ENCODE results near the gene MUS81. TPM values are rescaled to one million over a fixed set of nuclear protein-coding genes. Genes with fewer than 3 reads are reported as not detected.
"Not testable (repeated sequence)": the region's sequence is repeated elsewhere in the genome, so short reads cannot be mapped to it uniquely, and the experiment has no call there.

The MUS81 gene
- total RNA-seq, 1 donor from 2014 or later: 38.0 TPM

- no peak for DNase-seq (ENCODE audit: low spot score)
Measured at GRCh38 chr11:65847746-65848145, 12.5 kb upstream of the MUS81 start.

- not testable (repeated sequence) for DNase-seq (ENCODE audit: low spot score)
Measured at GRCh38 chr11:65848693-65849092, 11.5 kb upstream of the MUS81 start.

GRCh38 chr11:65849366-65849765, 10.9 kb upstream of the MUS81 start:
- DNase-seq (ENCODE audit: low spot score): peak; percentile 49

- peak; percentile 83 for DNase-seq (ENCODE audit: low spot score)
Measured at GRCh38 chr11:65849771-65850216, 10.4 kb upstream of the MUS81 start.

GRCh38 chr11:65850217-65851082, 9.8 kb upstream of the MUS81 start:
- DNase-seq (ENCODE audit: low spot score): peak; percentile 83

GRCh38 chr11:65851083-65851579, 9.1 kb upstream of the MUS81 start:
- DNase-seq (ENCODE audit: low spot score): peak; percentile 86

- peak; percentile 73 for DNase-seq (ENCODE audit: low spot score)
Measured at GRCh38 chr11:65851811-65852507, 8.3 kb upstream of the MUS81 start.

GRCh38 chr11:65852508-65853245, 7.6 kb upstream of the MUS81 start:
- peak; percentile 90 for DNase-seq (ENCODE audit: low spot score)

- DNase-seq (ENCODE audit: low spot score): peak; percentile 30
Measured at GRCh38 chr11:65853246-65853979, 6.8 kb upstream of the MUS81 start.

- DNase-seq (ENCODE audit: low spot score): peak; percentile 84
Measured at GRCh38 chr11:65854161-65854592, 6.1 kb upstream of the MUS81 start.

GRCh38 chr11:65854852-65855837, 5.1 kb upstream of the MUS81 start:
- DNase-seq (ENCODE audit: low spot score): peak; percentile 84

GRCh38 chr11:65855927-65856363, 4.3 kb upstream of the MUS81 start:
- peak; percentile 64 for DNase-seq (ENCODE audit: low spot score)

- DNase-seq (ENCODE audit: low spot score): peak; percentile 96
Measured at GRCh38 chr11:65856689-65857499, 3.3 kb upstream of the MUS81 start.

GRCh38 chr11:65857500-65857852, 2.8 kb upstream of the MUS81 start:
- no peak for DNase-seq (ENCODE audit: low spot score)

- peak; percentile 100 for DNase-seq (ENCODE audit: low spot score)
Measured at GRCh38 chr11:65857853-65858680, 2.2 kb upstream of the MUS81 start, which contains the start of gene CFL1. Gene CFL1, minus strand, starts transcription at chr11:65858180. Its CDS starts 81 bp downstream, at chr11:65858099.

- DNase-seq (ENCODE audit: low spot score): no peak
Measured at GRCh38 chr11:65858681-65859087, 1.5 kb upstream of the MUS81 start.

GRCh38 chr11:65859095-65859811, 980 bp upstream of the MUS81 start:
- DNase-seq (ENCODE audit: low spot score): peak; percentile 99

Measured in mesenteric fat pad (tissue), 1 donor.